Measurements from ENCODE around the gene TICAM2.

GRCh38 chr5:115607935-115608334, 5.7 kb upstream of the TICAM2 start:
- no peak for TF ChIP-seq FOXP2 (optimal IDR thresholded peaks at IDR 0.05; ENCODE audit: borderline replicate concordance, extremely low read depth, extremely low read length, insufficient read depth)
- TF ChIP-seq TAF1 (IDR thresholded peaks at IDR 0.05; ENCODE audit: borderline replicate concordance, insufficient read depth, low read length) = no peak
- no peak for TF ChIP-seq POLR2AphosphoS5 (IDR thresholded peaks at IDR 0.05; ENCODE audit: low read depth, low read length)
